Measurements from ENCODE around the gene NID1. TPM values are rescaled to one million over a fixed set of nuclear protein-coding genes. Genes with fewer than 3 reads are reported as not detected.
A peak's percentile ranks its signal among the peaks of the same experiment; 100 is the strongest.

Gene NID1
- total RNA-seq, 4 donors from 2014 or later = 139 to 322 (median 244) TPM

DNA sequence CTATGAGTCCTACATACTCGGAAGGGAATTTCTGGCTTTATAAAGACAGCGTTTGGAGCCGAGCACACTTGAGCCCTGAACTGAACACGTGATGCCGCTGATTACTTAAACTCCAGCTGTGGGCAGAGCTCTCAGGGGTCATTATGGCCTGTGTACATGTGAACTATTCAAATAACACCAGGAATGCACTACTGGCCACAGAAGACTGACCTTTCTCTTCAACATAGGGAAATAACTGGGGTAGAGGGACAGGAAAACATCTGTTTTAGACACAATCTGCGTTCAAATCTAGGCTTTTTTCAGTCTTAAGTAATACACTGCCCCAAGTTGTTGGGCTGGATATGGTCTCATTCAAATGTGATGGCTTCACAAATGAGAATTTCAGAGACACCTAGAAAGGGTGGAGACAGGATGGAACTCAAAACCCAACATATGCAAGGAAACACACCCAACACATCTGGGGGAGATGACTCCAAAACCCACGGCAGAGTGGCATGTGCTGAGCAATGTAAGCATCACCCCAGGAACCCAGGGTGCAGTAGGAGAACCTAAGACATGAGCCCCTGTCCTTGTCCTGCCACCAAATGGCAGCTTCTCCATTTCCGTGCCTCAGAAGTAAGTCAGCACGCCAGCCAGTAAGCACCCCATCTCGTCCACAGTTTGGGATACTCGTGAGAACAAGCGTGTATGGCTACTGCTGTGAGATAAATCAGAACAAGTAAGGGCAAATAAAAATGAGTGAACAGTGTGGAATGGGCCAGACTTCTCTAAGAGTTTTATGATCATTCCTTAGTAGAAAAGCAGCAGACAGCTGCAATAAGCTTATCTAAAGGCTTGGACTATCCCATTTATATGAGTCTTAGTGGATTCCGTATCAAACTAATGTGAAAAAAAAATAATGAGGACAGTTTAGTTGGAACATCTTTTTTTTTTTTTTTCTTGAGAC is 24.9 kb downstream of the NID1 start:
- WGBS, 2 donors (ENCODE audit: low coverage in 1 of 2) = 28 to 59% methylated on average over 7 to 12 of the region's 13 CpGs
- H3K4me1 ChIP-seq = peaks cover 0 to 42% (median 3%) of the 10 kb centered on the region in 3 donors
- no peak for TF ChIP-seq CTCF (IDR thresholded peaks at IDR 0.05)
- no peak for TF ChIP-seq POLR2A (IDR thresholded peaks at IDR 0.05)
- TF ChIP-seq POLR2AphosphoS5 (IDR thresholded peaks at IDR 0.05) = peak; percentile 34
- TF ChIP-seq EP300 (IDR thresholded peaks at IDR 0.05) = no peak
- H3K9me3 ChIP-seq = no peaks in the 10 kb centered on the region
- peak overlapping the region in 3 of 4 donors; percentile 59 to 78 (median 75) for H3K27ac ChIP-seq
- H3K4me3 ChIP-seq = no peak overlapping the region
- H3K27me3 ChIP-seq = no peaks in the 10 kb centered on the region
- peaks cover 0 to 87% of the 10 kb centered on the region in 2 donors for H3K36me3 ChIP-seq
- peak; percentile 74 for ATAC-seq

- H3K36me3 ChIP-seq = peaks cover 0 to 83% of the 10 kb centered on the region in 2 donors
- TF ChIP-seq EP300 (IDR thresholded peaks at IDR 0.05) (no peak), POLR2A (IDR thresholded peaks at IDR 0.05) (no peak), POLR2AphosphoS5 (IDR thresholded peaks at IDR 0.05) (no peak), CTCF (IDR thresholded peaks at IDR 0.05) (no peak)
- H3K27me3 ChIP-seq = no peaks in the 10 kb centered on the region
- peak overlapping the region in 2 of 4 donors; percentile 12 to 71 for H3K27ac ChIP-seq
- WGBS, 2 donors (ENCODE audit: low coverage in 1 of 2) = 97 to 100% methylated on average over 5 to 9 of the region's 15 CpGs
- no peaks in the 10 kb centered on the region for H3K9me3 ChIP-seq
- peaks cover 0 to 42% (median 3%) of the 10 kb centered on the region in 3 donors for H3K4me1 ChIP-seq
- no peak overlapping the region for H3K4me3 ChIP-seq
- ATAC-seq = no peak
Observed at GRCh38 chr1:236038034-236038433, 26.9 kb downstream of the NID1 start.

DNA sequence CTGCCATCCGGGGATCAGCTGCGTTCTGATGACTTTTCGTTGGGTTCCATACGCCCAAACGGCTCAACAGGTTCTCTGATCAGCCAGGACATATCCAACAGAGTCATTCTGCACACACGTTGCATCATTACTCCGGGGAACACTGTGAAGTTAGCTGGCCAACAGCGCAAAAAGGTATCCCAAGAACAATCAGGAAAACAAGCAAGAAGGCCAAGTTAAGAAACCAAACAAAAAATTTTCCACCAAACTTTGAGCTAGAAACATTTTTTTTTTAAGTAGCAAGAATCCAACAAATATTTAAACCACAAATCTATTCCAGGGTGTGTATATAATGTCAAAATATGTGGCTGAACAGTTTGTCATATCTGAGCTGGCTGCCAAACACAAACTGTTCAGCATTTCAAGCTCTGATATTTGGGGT is 29.2 kb downstream of the NID1 start:
- H3K4me3 ChIP-seq = no peak overlapping the region
- WGBS, 2 donors (ENCODE audit: low coverage in 1 of 2) = 45 to 80% methylated on average over 1 to 3 of the region's 8 CpGs
- no peaks in the 10 kb centered on the region for H3K27me3 ChIP-seq
- peak; percentile 84 for ATAC-seq
- TF ChIP-seq CTCF (IDR thresholded peaks at IDR 0.05) (no peak), EP300 (IDR thresholded peaks at IDR 0.05) (no peak), POLR2A (IDR thresholded peaks at IDR 0.05) (no peak), POLR2AphosphoS5 (IDR thresholded peaks at IDR 0.05) (peak; percentile 32)
- H3K9me3 ChIP-seq = no peaks in the 10 kb centered on the region
- H3K36me3 ChIP-seq = peaks cover 0 to 83% of the 10 kb centered on the region in 2 donors
- H3K27ac ChIP-seq = peak overlapping the region in 3 of 4 donors; percentile 32 to 71 (median 69)
- peaks cover 0 to 49% (median 3%) of the 10 kb centered on the region in 3 donors for H3K4me1 ChIP-seq

- Histone ChIP-seq H3K4me3 (no peak overlapping the region), H3K4me1 (peaks cover 0 to 40% (median 0%) of the 10 kb centered on the region in 3 donors), H3K36me3 (peaks cover 0 to 93% of the 10 kb centered on the region in 2 donors), H3K9me3 (no peaks in the 10 kb centered on the region), H3K27ac (peak overlapping the region in 2 of 4 donors; percentile 9 to 42), H3K27me3 (no peaks in the 10 kb centered on the region)
- no peak for ATAC-seq
- 90 to 91% methylated on average over 3 to 4 of the region's 4 CpGs for WGBS, 2 donors (ENCODE audit: low coverage in 1 of 2)
- TF ChIP-seq CTCF (IDR thresholded peaks at IDR 0.05) (no peak), POLR2AphosphoS5 (IDR thresholded peaks at IDR 0.05) (no peak), EP300 (IDR thresholded peaks at IDR 0.05) (no peak), POLR2A (IDR thresholded peaks at IDR 0.05) (no peak)
Observed at GRCh38 chr1:236033336-236033735, 31.6 kb downstream of the NID1 start.

Measured in gastroesophageal sphincter (tissue), 4 donors.